ENCODE measurements around the gene LRSAM1. TPM values are rescaled to one million over a fixed set of nuclear protein-coding genes. Genes with fewer than 3 reads are reported as not detected.

The LRSAM1 gene
- total RNA-seq, 1 experiment from 2014 or later: 25.8 TPM

- Mint-ChIP-seq H3K36me3 (ENCODE audit: insufficient read depth, unreplicated experiment) (peaks cover 54% of the 10 kb centered on the region), H3K27ac (ENCODE audit: unreplicated experiment) (no peak overlapping the region), H3K9me3 (ENCODE audit: unreplicated experiment) (no peaks in the 10 kb centered on the region), H3K27me3 (ENCODE audit: insufficient read depth, unreplicated experiment) (no peaks in the 10 kb centered on the region), H3K4me3 (ENCODE audit: unreplicated experiment) (no peak overlapping the region), H3K4me1 (ENCODE audit: low read depth, unreplicated experiment) (no peaks in the 10 kb centered on the region)
- POLR2A ChIA-PET: no interaction called here
- CTCF ChIA-PET: interaction anchor here (0.7 kb wide), 1 partner anchor 182 kb away, joined by 6 read pairs; no protein-coding TSS in a partner anchor
- intact Hi-C loops (cut with micrococcal nuclease; ENCODE audit: unreplicated experiment): loop anchor here (10.0 kb wide), 1 partner anchor 283 kb away; the partner anchor contains the start of gene CDK9
- H3K4me1 ChIP-seq: no peaks in the 10 kb centered on the region
- no peak for DNase-seq
- TF ChIP-seq, protein P1, sequence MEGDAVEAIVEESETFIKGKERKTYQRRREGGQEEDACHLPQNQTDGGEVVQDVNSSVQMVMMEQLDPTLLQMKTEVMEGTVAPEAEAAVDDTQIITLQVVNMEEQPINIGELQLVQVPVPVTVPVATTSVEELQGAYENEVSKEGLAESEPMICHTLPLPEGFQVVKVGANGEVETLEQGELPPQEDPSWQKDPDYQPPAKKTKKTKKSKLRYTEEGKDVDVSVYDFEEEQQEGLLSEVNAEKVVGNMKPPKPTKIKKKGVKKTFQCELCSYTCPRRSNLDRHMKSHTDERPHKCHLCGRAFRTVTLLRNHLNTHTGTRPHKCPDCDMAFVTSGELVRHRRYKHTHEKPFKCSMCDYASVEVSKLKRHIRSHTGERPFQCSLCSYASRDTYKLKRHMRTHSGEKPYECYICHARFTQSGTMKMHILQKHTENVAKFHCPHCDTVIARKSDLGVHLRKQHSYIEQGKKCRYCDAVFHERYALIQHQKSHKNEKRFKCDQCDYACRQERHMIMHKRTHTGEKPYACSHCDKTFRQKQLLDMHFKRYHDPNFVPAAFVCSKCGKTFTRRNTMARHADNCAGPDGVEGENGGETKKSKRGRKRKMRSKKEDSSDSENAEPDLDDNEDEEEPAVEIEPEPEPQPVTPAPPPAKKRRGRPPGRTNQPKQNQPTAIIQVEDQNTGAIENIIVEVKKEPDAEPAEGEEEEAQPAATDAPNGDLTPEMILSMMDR (IDR thresholded peaks at IDR 0.05; ENCODE audit: insufficient read depth in 1 of 2, low read depth in 1 of 2, low read length in 1 of 2, severe bottlenecking in 1 of 2, unreplicated experiment in 1 of 2): no peak
- no peaks in the 10 kb centered on the region for H3K9me3 ChIP-seq
- BruUV-seq (replicated peaks): no TSS peak
- H3K36me3 ChIP-seq (ENCODE audit: control insufficient read depth, insufficient read depth, low read length): peaks cover 5% of the 10 kb centered on the region
- no peaks in the 10 kb centered on the region for H3K27me3 ChIP-seq (replicated peaks; ENCODE audit: control insufficient read depth, insufficient read depth, low read length)
- H3K4me3 ChIP-seq (ENCODE audit: low read depth, low read length): no peak overlapping the region
Measured at GRCh38 chr9:127501821-127502343, 50.6 kb downstream of the LRSAM1 start.

DNA sequence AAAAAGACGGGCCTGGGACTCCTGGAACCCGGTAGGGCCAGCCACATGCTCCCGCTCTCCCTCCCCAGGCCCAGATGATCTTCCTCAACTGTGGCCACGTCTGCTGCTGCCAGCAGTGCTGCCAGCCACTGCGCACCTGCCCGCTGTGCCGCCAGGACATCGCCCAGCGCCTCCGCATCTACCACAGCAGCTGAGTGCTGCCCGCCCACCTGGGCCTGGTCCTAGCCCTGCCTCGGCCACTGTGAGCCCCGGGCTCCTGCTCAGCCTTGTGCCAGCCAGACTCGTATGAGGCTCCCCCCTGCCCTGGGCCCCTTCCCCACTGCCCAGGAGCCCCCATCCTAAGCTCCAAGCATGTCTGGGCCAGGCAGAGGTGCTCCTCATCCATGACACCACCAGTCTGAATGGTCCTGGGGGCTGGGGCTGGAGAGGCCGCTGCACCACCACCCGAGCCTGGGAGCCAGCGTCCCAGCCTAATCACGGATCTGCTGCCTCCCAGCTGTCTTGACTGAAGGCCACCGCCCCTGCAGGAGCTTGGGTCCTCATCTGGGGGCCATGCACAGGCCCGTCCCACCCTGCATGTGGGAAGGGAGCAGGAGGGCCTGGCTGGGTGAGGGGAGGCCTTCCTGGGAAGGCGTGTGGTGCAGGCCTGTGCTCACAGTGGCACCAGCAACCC is 51.5 kb downstream of the LRSAM1 start:
- Mint-ChIP-seq H3K36me3 (ENCODE audit: insufficient read depth, unreplicated experiment) (peaks cover 57% of the 10 kb centered on the region), H3K27me3 (ENCODE audit: insufficient read depth, unreplicated experiment) (no peaks in the 10 kb centered on the region), H3K9me3 (ENCODE audit: unreplicated experiment) (no peaks in the 10 kb centered on the region), H3K4me3 (ENCODE audit: unreplicated experiment) (no peak overlapping the region), H3K27ac (ENCODE audit: unreplicated experiment) (no peak overlapping the region), H3K4me1 (ENCODE audit: low read depth, unreplicated experiment) (no peaks in the 10 kb centered on the region)
- H3K4me1 ChIP-seq: no peaks in the 10 kb centered on the region
- no peaks in the 10 kb centered on the region for H3K27me3 ChIP-seq (replicated peaks; ENCODE audit: control insufficient read depth, insufficient read depth, low read length)
- peaks cover 5% of the 10 kb centered on the region for H3K36me3 ChIP-seq (ENCODE audit: control insufficient read depth, insufficient read depth, low read length)
- BruUV-seq (replicated peaks): no TSS peak
- DNase-seq: no peak
- ChIA-PET POLR2A (no interaction called here), CTCF (interaction anchor here (0.7 to 1.2 kb wide), 2 partner anchors 87 to 181 kb away, joined by 3 to 6 read pairs; no protein-coding TSS in a partner anchor)
- H3K9me3 ChIP-seq: no peaks in the 10 kb centered on the region
- H3K4me3 ChIP-seq (ENCODE audit: low read depth, low read length): no peak overlapping the region
- TF ChIP-seq, protein P1 (IDR thresholded peaks at IDR 0.05; ENCODE audit: insufficient read depth in 1 of 2, low read depth in 1 of 2, low read length in 1 of 2, severe bottlenecking in 1 of 2, unreplicated experiment in 1 of 2): no peak
- intact Hi-C loops (cut with micrococcal nuclease; ENCODE audit: unreplicated experiment): loop anchor here (10.0 kb wide), 1 partner anchor 282 kb away; the partner anchor contains the start of gene CDK9

GRCh38 chr9:127503379-127503921 is 52.1 kb downstream of the LRSAM1 start:
- H3K27me3 Mint-ChIP-seq (ENCODE audit: insufficient read depth, unreplicated experiment): no peaks in the 10 kb centered on the region
- no peak for DNase-seq
- H3K36me3 Mint-ChIP-seq (ENCODE audit: insufficient read depth, unreplicated experiment): peaks cover 55% of the 10 kb centered on the region
- H3K4me1 Mint-ChIP-seq (ENCODE audit: low read depth, unreplicated experiment): no peaks in the 10 kb centered on the region
- Histone ChIP-seq H3K4me1 (no peaks in the 10 kb centered on the region), H3K9me3 (no peaks in the 10 kb centered on the region), H3K4me3 (ENCODE audit: low read depth, low read length) (no peak overlapping the region), H3K36me3 (ENCODE audit: control insufficient read depth, insufficient read depth, low read length) (peaks cover 5% of the 10 kb centered on the region), H3K27me3 (replicated peaks; ENCODE audit: control insufficient read depth, insufficient read depth, low read length) (no peaks in the 10 kb centered on the region)
- intact Hi-C loops (cut with micrococcal nuclease; ENCODE audit: unreplicated experiment): loop anchor here (10.0 kb wide), 1 partner anchor 281 kb away; the partner anchor contains the start of gene CDK9
- TF ChIP-seq, protein P1 (IDR thresholded peaks at IDR 0.05; ENCODE audit: insufficient read depth in 1 of 2, low read depth in 1 of 2, low read length in 1 of 2, severe bottlenecking in 1 of 2, unreplicated experiment in 1 of 2): no peak
- ChIA-PET POLR2A (no interaction called here), CTCF (interaction anchor here (0.6 to 1.3 kb wide), 10 partner anchors 10 to 268 kb away, joined by 3 to 14 read pairs (median 4); partner anchors contain the start of gene TOR2A)
- no peak overlapping the region for H3K27ac Mint-ChIP-seq (ENCODE audit: unreplicated experiment)
- no peaks in the 10 kb centered on the region for H3K9me3 Mint-ChIP-seq (ENCODE audit: unreplicated experiment)
- no TSS peak for BruUV-seq (replicated peaks)
- no peak overlapping the region for H3K4me3 Mint-ChIP-seq (ENCODE audit: unreplicated experiment)

Measured in Caco-2 (cell line).